Measurements from ENCODE around the gene HIRA.
"Not testable (repeated sequence)": the region's sequence is repeated elsewhere in the genome, so short reads cannot be mapped to it uniquely, and the experiment has no call there.

Gene HIRA

DNA sequence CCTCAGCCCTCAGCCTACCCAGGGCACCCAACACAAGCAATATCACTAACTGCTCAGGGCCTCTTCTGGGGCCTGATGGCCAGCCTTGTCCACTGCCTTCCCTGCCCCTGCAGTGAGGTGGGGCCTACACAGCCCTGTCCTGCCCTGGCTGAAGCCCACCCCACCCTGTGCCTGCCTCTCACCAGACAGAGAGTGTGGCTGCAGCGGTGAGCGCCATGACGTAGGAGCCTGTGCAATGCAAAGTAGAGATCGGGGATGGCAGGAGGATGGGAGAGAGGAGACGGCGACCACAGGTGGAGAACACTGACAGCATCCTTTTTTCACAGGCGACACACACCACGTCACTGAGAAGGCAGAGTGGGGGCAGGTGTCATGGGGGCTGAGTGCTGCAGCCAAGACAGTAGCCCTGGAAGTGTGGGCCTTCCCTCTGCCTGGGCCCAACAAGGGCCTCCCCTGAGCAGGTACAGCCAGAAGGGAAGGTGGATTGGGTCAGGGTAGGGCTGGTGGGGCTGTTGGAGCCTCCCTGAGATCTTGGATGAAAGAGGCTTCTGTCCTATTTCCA lies 74.7 kb downstream of the HIRA start:
- DNase-seq (ENCODE audit: low read depth in 2 of 2), result no peak

- no peak for DNase-seq (ENCODE audit: low read depth in 2 of 2)
Observed at GRCh38 chr22:19355413-19356157, 75.9 kb downstream of the HIRA start.

- no peak for DNase-seq (ENCODE audit: low read depth in 2 of 2)
Observed at GRCh38 chr22:19354201-19354600, 77.3 kb downstream of the HIRA start.

DNA sequence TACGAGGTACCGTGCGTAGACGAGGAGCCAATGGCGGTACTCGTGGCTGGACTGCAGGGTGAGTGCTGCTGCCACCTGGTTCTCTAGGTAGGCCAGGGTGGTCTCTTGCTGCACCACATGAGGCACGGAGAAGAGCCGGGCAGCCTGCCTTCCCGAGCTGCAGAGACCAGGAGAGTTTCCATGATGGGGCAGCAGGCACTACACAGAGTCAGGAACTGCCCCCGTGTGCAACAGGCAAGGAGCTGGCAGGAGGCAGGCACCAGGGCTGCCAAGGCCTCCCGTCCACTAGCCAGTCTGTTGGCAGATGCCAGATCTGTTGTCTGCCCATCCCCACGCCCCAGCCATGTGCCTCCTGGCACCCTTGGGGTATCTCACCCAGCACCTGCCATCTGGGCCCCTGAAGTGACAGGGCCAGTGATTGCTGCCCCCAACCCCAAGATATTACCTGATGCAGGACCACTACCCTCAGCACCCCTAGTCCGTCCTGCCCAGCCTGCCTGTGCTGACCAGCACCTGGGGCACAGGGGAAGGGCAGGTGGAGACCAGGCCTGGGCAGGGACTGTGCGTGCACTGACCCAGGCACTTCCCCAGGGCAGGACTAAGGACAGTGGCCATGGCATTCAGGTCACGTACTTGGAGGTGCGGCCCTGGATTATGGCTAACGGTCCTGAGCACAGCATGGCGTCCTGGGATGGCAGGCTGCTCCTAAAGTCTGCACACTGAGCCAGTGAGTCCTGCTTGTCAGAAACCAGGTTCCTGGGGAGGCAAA lies 78.0 kb downstream of the HIRA start:
- DNase-seq (ENCODE audit: low read depth in 2 of 2), result no peak

DNA sequence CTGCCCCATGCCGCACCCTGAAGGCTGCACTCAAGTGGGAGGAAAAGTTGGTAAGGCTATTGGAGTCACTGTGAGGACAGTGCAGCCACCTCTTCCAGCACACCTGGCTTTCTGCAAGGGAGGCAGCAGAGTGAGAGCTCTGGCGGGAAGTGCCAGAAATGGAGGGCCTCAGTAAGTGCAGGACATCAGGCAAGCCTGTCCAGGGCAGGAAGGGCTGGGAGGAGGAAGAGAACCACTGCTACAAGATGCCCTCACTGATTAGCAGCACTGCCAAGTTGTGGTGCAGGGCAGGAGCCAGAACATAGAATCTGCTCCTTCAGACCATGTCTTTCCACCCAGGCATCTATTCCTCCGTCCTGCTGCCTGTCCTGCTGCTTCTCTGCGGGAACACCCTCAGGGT lies 78.8 kb downstream of the HIRA start:
- DNase-seq (ENCODE audit: low read depth in 2 of 2), result no peak

DNA sequence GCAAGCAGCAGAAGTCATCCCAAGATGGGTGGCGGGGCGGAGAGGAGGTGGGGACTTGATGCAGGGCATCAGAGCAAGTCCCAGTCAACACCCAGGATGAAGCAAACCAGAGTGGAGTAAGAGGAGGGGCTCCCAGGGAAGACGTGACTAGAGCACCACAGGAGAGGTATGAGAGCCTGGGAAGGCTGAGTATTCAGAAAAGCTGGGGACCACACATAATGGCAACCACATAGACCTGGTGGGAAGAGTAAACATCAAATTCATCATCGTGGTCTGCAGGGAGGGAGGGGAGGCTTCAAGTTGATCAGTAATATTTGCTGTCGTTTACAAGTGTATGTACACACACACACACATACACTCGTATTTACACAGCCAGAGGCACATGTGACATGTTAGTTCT lies 79.3 kb downstream of the HIRA start:
- no peak for DNase-seq (ENCODE audit: low read depth in 2 of 2)

GRCh38 chr22:19351604-19352003 lies 79.9 kb downstream of the HIRA start:
- DNase-seq (ENCODE audit: low read depth in 2 of 2), result no peak

DNA sequence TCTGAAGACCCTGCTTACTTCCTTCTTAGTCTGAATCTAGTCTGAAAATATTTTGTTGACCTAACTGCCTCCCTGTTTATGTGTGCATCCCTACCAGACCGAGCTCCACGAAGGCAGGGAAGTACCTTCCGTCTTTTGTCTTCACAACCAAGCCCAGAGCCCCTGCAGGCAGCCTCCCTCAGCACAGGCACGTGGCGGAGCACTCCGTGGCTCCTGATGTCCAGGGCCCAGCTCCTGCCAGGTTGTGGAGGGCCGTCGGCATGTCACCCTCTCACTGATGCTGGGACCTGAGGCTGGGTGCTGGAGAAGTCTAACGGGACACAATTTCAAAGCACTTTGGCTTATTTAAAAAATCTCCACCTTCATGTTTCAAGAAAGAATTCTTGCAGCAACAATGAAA lies 80.6 kb downstream of the HIRA start:
- DNase-seq (ENCODE audit: low read depth in 2 of 2), result no peak

DNA sequence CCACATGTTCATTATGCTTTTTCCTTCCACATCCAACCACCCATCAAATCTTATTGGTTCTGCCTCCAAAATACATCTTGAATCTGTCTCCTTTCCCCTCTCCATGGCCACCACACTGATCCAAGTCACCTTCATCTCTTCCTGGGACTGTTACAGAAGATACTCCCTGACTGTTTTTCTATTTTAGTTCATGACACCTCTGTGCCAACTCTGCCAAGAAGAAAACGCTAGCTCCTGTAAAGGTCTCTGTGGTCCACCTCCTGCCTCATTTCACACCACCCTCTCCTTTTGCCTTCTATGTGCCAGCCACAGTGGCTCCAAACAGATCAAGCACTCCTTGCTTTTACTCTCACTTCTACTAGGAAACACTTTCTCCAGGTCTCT lies 81.1 kb downstream of the HIRA start:
- DNase-seq (ENCODE audit: low read depth in 2 of 2), result no peak

DNA sequence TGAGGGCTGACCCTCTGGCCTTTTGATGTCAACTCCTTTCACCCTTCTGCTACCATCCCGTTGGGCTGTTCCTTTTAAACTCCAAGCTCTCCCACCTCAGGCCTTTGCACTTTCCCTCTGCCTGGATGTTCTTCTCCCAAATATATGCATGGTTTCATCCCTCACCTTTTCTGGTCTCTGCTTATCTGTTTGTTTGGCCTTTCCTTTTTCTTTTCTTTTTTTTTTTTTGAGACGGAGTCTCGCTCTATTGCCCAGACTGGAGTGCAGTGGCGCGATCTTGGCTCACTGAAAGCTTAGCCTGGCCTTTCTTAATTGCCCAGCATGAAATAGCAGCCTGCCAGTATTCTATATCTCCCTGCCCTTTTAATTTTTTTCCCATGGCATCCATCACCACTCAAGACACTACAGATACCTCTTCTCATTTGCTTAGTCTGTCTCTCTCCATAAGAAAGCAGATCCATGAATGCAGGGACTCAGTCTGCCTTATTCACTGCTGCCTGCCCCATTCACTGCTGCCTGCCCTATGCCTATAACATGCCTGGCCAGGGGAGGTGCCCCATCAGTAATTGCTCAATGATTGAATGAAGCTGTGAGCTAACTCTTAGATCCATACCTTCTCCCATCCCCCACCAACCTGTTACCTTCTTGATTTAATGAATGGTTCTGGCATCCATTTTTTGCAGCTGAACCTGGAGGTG lies 81.6 kb downstream of the HIRA start:
- no peak for DNase-seq (ENCODE audit: low read depth in 2 of 2)

- no peak for DNase-seq (ENCODE audit: low read depth in 2 of 2)
Observed at GRCh38 chr22:19346677-19347265, 84.8 kb downstream of the HIRA start.

DNA sequence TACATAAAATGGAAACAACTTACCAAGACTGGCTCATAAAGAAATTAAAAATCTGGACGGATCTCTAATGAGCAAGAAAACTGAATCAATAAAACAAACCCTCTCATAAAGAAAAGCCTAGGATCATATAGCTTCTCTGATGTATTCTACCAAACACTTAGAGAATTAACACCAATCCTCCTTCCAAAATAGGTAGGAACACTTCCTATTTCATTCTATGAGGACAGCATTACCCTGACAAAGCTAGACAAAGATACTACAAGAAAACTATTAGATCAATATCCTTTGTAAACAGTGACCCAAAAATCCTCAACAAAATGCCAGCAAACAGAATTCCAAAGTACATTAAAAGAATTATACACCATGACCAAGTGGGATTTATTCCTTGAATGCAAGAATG lies 87.1 kb downstream of the HIRA start:
- DNase-seq (ENCODE audit: low read depth in 2 of 2), result no peak

GRCh38 chr22:19343470-19343869 lies 88.1 kb downstream of the HIRA start:
- DNase-seq (ENCODE audit: low read depth in 2 of 2), result no peak

GRCh38 chr22:19341500-19341899 lies 90.0 kb downstream of the HIRA start:
- DNase-seq (ENCODE audit: low read depth in 2 of 2), result no peak

- DNase-seq (ENCODE audit: low read depth in 2 of 2), result no peak
Observed at GRCh38 chr22:19337137-19337536, 94.4 kb downstream of the HIRA start.

GRCh38 chr22:19336133-19337075 lies 95.1 kb downstream of the HIRA start:
- no peak for DNase-seq (ENCODE audit: low read depth in 2 of 2)

- DNase-seq (ENCODE audit: low read depth in 2 of 2), result no peak
Observed at GRCh38 chr22:19331975-19332374, 99.6 kb downstream of the HIRA start.

GRCh38 chr22:19331474-19331873 lies 100.1 kb downstream of the HIRA start:
- no peak for DNase-seq (ENCODE audit: low read depth in 2 of 2)

- DNase-seq (ENCODE audit: low read depth in 2 of 2), result no peak
Observed at GRCh38 chr22:19330865-19331418, 100.6 kb downstream of the HIRA start.

GRCh38 chr22:19330205-19330604 lies 101.3 kb downstream of the HIRA start:
- DNase-seq (ENCODE audit: low read depth in 2 of 2), result not testable (repeated sequence)

GRCh38 chr22:19329454-19329853 lies 102.1 kb downstream of the HIRA start:
- DNase-seq (ENCODE audit: low read depth in 2 of 2), result no peak
